A172 (cell line): Measurements from ENCODE around the gene HMG20A. TPM values are rescaled to one million over a fixed set of nuclear protein-coding genes. Genes with fewer than 3 reads are reported as not detected.

ENCODE experiments used
- total RNA-seq: library from RNA; depleted of rRNA; stranded (reverse); fragments of >200 nt; shearing (Covaris generic); gene quantifications from 2 replicates; pipeline ENCODE4 v1.2.3, GENCODE V29; 2014; rRNA removed

Gene HMG20A
- total RNA-seq, 1 experiment from 2014 or later = 17.0 TPM

Other genes with a start within 250 kb of the HMG20A start
- gene PEAK1, start 784 bp upstream of the HMG20A start, total RNA-seq = 8.2 and 8.3 TPM in 2 replicates
- 0.60 and 1.1 TPM in 2 replicates for gene LINGO1, start 212.0 kb downstream of the HMG20A start, total RNA-seq